ENCODE measurements around the gene LYPD6B. TPM values are rescaled to one million over a fixed set of nuclear protein-coding genes. Genes with fewer than 3 reads are reported as not detected.

LYPD6B gene
- total RNA-seq, 1 donor from 2014 or later = 1.2 TPM

DNA sequence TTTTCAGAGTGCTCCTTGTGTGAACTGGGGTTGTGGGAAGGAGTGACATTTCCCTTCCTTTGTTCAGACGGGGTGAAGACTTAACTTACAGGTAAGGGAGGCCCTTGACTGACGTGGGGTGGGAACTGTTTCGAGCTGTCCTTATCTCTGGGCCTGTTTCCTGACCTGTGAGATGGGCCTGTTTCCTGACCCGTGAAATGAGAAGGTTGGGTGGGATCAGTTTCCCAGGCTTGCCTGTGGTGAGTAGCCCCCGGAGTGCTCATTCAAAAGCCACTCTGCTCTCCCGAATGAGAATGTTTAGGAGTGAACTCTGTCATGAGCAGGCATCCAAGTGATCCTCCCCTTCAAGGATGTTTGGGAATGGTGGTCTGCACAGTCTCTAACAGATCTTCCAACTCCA is 4.1 kb upstream of the LYPD6B start:
- Mint-ChIP-seq H3K36me3 (ENCODE audit: low read depth) (no peaks in the 10 kb centered on the region), H3K27ac (ENCODE audit: unreplicated experiment) (no peak overlapping the region), H3K4me3 (ENCODE audit: unreplicated experiment) (no peak overlapping the region), H3K9me3 (ENCODE audit: low read depth) (no peaks in the 10 kb centered on the region), H3K27me3 (ENCODE audit: low read depth) (peaks cover 10% of the 10 kb centered on the region), H3K4me1 (ENCODE audit: low read depth) (peaks cover 6% of the 10 kb centered on the region)
- TF ChIP-seq, protein P1, sequence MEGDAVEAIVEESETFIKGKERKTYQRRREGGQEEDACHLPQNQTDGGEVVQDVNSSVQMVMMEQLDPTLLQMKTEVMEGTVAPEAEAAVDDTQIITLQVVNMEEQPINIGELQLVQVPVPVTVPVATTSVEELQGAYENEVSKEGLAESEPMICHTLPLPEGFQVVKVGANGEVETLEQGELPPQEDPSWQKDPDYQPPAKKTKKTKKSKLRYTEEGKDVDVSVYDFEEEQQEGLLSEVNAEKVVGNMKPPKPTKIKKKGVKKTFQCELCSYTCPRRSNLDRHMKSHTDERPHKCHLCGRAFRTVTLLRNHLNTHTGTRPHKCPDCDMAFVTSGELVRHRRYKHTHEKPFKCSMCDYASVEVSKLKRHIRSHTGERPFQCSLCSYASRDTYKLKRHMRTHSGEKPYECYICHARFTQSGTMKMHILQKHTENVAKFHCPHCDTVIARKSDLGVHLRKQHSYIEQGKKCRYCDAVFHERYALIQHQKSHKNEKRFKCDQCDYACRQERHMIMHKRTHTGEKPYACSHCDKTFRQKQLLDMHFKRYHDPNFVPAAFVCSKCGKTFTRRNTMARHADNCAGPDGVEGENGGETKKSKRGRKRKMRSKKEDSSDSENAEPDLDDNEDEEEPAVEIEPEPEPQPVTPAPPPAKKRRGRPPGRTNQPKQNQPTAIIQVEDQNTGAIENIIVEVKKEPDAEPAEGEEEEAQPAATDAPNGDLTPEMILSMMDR (IDR thresholded peaks at IDR 0.05) = no peak
- no peak for DNase-seq (ENCODE audit: low spot score)

DNA sequence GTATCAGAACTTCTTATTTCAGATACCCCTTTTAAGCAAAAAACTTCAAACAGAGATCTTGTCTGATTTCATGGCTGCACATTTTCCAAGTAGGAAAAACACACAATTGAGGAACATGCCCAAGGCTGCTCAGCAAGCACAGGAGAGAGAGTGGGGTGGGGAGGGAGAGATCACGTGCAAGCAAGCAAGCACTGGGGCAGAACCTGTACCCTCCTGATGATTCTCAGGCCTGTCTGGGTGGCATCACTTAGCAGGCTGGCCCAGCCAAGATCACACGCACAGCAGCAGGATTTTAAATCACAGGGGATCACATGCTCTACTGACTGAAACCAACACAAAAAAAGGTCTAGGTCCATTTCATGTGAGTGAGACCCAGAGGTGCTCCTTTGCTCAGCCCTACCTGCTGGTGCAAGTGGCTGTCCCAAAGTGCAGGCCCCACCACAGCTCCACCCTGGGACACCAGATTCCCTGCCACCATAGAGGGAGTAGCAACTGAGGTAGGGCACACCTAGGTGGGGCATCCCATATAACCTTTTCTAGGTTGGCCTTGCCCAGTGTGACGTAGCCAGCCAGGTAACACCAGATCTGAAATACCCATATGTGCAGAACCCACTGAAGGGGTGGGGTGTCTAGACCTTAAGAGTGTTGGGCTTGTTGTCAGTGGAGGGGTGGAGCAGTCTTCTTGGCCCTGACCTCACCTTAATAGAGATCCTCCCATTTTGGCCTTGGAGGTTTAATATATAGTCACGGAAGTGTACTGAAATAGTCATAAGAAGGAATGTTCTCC is 1.8 kb upstream of the LYPD6B start:
- no peaks in the 10 kb centered on the region for H3K36me3 Mint-ChIP-seq (ENCODE audit: low read depth)
- no peak overlapping the region for H3K4me3 Mint-ChIP-seq (ENCODE audit: unreplicated experiment)
- H3K27ac Mint-ChIP-seq (ENCODE audit: unreplicated experiment) = no peak overlapping the region
- TF ChIP-seq, protein P1 (IDR thresholded peaks at IDR 0.05) = no peak
- peaks cover 12% of the 10 kb centered on the region for H3K27me3 Mint-ChIP-seq (ENCODE audit: low read depth)
- no peaks in the 10 kb centered on the region for H3K9me3 Mint-ChIP-seq (ENCODE audit: low read depth)
- H3K4me1 Mint-ChIP-seq (ENCODE audit: low read depth) = peaks cover 6% of the 10 kb centered on the region
- DNase-seq (ENCODE audit: low spot score) = no peak

DNA sequence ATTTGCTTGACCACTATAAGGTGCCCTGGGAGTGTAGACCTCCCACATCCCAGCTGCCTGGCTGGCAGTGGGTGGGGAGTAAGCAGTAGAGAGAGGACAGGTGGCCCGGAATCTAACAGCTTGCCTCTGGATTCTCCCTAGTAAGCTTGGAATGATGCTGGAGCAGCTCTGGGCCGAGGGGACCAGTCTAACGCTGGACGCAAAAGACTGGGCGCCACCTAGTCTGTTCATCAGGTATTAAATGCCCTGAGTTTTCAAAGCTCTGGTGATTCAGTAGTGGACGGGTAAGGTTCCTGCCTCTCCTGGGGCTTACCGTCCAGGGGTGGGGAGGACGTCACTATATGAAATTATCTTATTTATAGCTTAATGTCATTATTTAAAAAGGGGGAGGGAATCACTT is 648 bp upstream of the LYPD6B start:
- DNase-seq (ENCODE audit: low spot score) = no peak
- no peaks in the 10 kb centered on the region for H3K9me3 Mint-ChIP-seq (ENCODE audit: low read depth)
- peak overlapping the region; percentile 58 for H3K4me3 Mint-ChIP-seq (ENCODE audit: unreplicated experiment)
- no peak overlapping the region for H3K27ac Mint-ChIP-seq (ENCODE audit: unreplicated experiment)
- no peaks in the 10 kb centered on the region for H3K36me3 Mint-ChIP-seq (ENCODE audit: low read depth)
- H3K4me1 Mint-ChIP-seq (ENCODE audit: low read depth) = peaks cover 6% of the 10 kb centered on the region
- TF ChIP-seq, protein P1 (IDR thresholded peaks at IDR 0.05) = peak; percentile 12
- peaks cover 12% of the 10 kb centered on the region for H3K27me3 Mint-ChIP-seq (ENCODE audit: low read depth)

DNA sequence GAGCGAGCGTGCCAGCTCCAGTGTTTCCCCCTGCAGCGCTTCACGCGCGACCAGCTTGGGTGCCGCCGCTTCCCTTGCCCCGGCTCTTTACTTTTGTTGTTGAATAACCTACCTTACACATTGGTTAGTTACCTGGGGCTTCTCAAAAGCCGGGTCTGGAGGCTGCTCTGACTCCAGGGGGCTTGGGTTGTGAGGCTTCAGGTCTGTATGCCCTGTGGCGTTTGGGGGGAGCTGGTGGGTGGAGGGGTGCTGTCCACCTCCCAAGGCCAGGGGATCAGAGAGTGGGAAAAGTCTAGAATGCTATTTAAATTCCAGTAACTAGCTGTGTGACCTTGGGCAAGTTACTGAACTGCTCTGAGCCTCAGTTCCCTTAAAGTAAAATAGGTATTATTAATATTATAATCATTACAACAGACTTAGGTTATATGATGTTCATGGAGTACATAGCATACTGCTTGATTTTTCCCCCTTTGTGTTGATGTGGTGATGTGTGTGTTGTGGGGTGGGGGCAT is 770 bp downstream of the LYPD6B start:
- no peak for DNase-seq (ENCODE audit: low spot score)
- H3K27ac Mint-ChIP-seq (ENCODE audit: unreplicated experiment) = no peak overlapping the region

DNA sequence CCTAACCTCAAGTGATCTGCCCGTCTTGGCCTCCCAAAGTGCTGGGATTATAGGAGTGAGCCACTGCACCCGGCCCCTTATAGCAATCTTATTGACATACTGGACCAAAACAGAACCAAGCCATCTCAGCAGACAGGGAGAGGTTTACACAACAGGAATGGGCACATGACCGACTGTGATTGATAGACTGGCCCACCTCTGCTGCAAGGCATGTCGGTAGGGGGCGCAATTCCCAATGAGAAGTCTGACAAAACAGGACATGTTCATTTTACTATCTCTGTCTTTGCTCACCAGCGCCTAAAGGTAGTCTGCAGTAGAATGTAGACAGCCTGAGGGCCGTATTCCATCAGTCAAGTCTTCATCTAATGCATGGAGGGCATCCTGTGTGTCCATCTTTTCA is 2.0 kb downstream of the LYPD6B start:
- Mint-ChIP-seq H3K9me3 (ENCODE audit: low read depth) (peaks cover 8% of the 10 kb centered on the region), H3K4me3 (ENCODE audit: unreplicated experiment) (no peak overlapping the region), H3K36me3 (ENCODE audit: low read depth) (peaks cover 4% of the 10 kb centered on the region), H3K27ac (ENCODE audit: unreplicated experiment) (no peak overlapping the region), H3K27me3 (ENCODE audit: low read depth) (peaks cover 10% of the 10 kb centered on the region), H3K4me1 (ENCODE audit: low read depth) (peaks cover 6% of the 10 kb centered on the region)
- TF ChIP-seq, protein P1 (IDR thresholded peaks at IDR 0.05) = peak; percentile 71
- DNase-seq (ENCODE audit: low spot score) = no peak

More for the DNA sequence above, 770 bp downstream of the LYPD6B start:
- TF ChIP-seq, protein P1 (IDR thresholded peaks at IDR 0.05) = no peak
- Mint-ChIP-seq H3K9me3 (ENCODE audit: low read depth) (no peaks in the 10 kb centered on the region), H3K4me3 (ENCODE audit: unreplicated experiment) (peak overlapping the region; percentile 62), H3K36me3 (ENCODE audit: low read depth) (no peaks in the 10 kb centered on the region), H3K4me1 (ENCODE audit: low read depth) (peaks cover 6% of the 10 kb centered on the region), H3K27me3 (ENCODE audit: low read depth) (peaks cover 10% of the 10 kb centered on the region)
